AG04449 (cell line): Measurements from ENCODE around the gene RNF227.
"Not testable (repeated sequence)": the region's sequence is repeated elsewhere in the genome, so short reads cannot be mapped to it uniquely, and the experiment has no call there.

Experiments
- CTCF ChIA-PET: fragments of 350-600 bp; formaldehyde crosslinking; extraction: SDS; loops from one replicate; lab custom pipeline; 2021; ENCODE audit warnings: antibody characterized with exemption; lab: Yijun Ruan, JAX
- POLR2A ChIA-PET: fragments of 400-600, 350-600 bp; formaldehyde crosslinking; extraction: SDS; loops from one replicate; lab custom pipeline; 2020; ENCODE audit warnings: antibody characterized with exemption, inconsistent platforms; lab: Yijun Ruan, JAX
- DNase-seq: peaks from one replicate; pipeline ENCODE4 v3.0.0-alpha.2; 2010; ENCODE audit warnings: low read depth, low spot score
- H3K4me3 ChIP-seq: 2 replicates; pipeline ENCODE4 v1.5.1; 2011; ENCODE audit warnings: low read depth, mild to moderate bottlenecking, control low read depth, low read length
- CTCF ChIP-seq: IDR thresholded peaks from one replicate; pipeline ENCODE4 v1.5.1; 2011; ENCODE audit warnings: mild to moderate bottlenecking, moderate library complexity, low read length, control low read depth, inconsistent platforms; ENCODE audit not compliant: insufficient read depth; ENCODE audit errors: missing control alignments

RNF227 gene

DNA sequence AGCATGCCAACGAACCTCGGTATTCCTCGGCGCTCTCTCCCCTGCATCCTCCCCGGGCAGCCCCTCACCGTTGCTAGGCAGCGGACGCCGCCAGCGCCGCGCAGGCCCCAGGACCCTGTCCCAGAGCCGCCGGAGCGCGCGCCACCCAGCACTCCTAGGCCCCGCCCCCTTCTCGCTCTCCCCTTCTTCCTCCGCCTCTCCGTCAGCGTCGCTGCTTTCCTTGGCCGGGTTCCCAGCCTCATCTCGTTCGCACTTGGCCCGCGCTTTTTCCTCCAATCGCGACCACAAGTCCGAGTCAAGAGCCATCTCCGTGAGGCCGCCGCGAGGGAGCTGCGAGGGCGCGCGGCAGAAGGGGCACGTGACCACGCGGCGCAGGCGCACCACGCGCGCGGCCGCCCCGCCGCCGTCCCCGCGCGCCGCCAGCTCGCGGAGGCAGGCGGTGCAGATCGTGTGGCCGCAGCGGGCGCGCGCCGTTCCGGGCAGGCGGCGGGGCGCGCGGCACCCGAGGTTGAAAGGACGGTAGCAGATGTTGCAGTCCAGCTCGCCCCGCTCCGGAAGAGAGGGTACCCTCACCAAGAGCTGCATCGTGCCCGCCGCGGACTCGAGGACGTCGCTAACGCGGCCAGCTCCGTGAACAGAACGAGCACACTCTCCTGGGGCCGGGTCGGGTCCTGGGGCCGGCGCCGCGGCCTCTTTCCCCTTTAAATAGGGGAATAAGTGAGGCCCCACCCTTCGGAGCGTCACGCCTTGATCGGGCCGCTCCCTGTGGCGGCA lies at the start of gene RNF227:
RNF227 (minus strand) TSS at position 679 of the 774 bp plus-strand sequence; CDS start at position 585, 94 bp downstream.
- peak within 1 kb of the TSS; percentile 70 for H3K4me3 ChIP-seq
- DNase-seq: peak; percentile 81
- ChIA-PET POLR2A (interaction anchor here (0.6 to 2.5 kb wide), 10 partner anchors 11 to 229 kb away, joined by 3 to 23 read pairs (median 5); partner anchors contain the start of genes CHD3, CNTROB, KCNAB3 and NAA38), CTCF (interaction anchor here (0.8 to 24.3 kb wide), 14 partner anchors 8 to 173 kb away, joined by 3 to 499 read pairs (median 4); partner anchors contain the start of genes CNTROB and TRAPPC1)
- no peak for TF ChIP-seq CTCF

- ChIA-PET POLR2A (no interaction called here), CTCF (interaction anchor here (1.0 kb wide), 1 partner anchor 19 kb away, joined by 3 read pairs; no protein-coding TSS in a partner anchor)
- DNase-seq: no peak
- no peak overlapping the region for H3K4me3 ChIP-seq
- TF ChIP-seq CTCF: no peak
These were observed 45.3 kb upstream of the RNF227 start for GRCh38 chr17:7961421-7961820.

GRCh38 chr17:7959503-7960253 lies 43.6 kb upstream of the RNF227 start:
- no peak overlapping the region for H3K4me3 ChIP-seq
- CTCF ChIA-PET: interaction anchor here (0.9 to 1.3 kb wide), 2 partner anchors 11 to 46 kb away, joined by 3 read pairs; no protein-coding TSS in a partner anchor
- POLR2A ChIA-PET: no interaction called here
- TF ChIP-seq CTCF: no peak
- DNase-seq: no peak

DNA sequence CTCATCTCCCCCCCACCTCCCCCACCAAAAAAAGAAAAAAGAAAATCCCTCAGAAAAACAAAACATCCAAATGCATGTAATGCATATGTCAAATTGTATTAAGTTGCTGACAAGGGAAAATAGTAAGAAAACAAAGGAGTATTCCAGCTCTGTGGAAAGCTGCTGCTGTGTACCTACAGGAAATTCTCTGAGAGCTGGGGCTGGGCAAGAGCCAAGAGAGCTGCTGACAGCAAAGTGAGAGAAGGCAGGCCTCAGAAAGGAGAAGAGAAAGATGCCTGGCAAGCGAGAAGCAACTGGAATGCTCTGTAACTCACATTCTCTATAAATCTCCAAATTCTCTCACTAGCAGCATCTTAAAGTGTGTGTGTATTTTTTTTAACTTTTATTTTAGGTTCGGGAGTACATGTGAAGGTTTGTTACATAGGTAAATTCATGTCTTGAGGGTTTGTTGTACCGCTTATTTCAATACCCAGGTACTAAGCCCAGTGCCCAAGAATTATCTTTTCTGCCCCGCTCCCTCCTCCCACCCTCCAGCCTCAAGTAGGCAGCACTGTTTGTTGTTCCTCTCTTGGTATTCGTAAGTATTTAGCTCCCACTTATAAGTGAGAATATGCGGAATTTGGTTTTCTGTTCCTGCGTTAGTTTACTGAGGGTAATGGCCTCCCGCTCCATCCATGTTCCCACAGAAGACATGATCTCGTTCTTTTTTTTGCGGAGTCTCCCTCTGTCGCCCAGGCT lies 40.3 kb upstream of the RNF227 start:
- ChIA-PET POLR2A (no interaction called here), CTCF (interaction anchor here (0.7 to 2.0 kb wide), 10 partner anchors 9 to 101 kb away, joined by 3 to 12 read pairs (median 4); no protein-coding TSS in a partner anchor)
- H3K4me3 ChIP-seq: no peak overlapping the region
- TF ChIP-seq CTCF: no peak
- DNase-seq: no peak

DNA sequence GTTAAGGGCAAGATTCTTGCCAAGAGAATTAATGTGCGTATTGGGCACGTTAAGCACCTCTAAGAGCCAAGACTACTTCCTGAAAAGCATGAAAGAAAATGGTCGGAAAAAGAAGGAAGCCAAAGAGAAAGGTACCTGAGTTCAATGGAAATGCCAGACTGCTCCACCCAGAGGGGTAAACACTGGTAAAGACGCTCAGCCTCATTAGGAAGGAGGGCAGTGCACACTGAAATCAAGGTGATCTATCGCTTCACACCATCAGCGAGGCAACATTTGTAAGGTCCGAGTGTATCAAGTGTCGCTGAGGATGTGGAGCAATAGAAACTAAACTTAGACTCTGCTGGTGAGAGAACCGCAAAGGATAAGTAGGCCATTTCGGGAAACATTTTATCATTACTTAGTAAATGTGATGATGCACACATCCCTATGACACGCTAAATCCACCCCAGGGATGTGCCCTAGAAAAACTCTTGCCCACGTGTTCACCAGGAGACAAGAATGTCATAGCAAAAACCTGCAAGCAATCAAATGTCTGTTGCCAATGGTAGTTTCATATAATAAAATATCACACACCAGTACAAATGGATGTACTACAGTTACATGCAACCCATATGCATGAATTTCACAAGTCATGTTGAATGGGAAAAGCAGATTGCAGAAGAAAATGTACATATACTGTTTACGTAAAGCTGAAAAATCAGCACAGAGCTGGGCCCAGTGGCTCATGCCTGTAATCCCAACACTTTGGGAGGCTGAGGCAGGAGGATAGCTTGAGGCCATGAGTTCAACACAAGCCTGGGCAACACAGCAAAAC lies 39.5 kb upstream of the RNF227 start:
- ChIA-PET CTCF (interaction anchor here (0.7 to 2.1 kb wide), 8 partner anchors 9 to 102 kb away, joined by 3 to 12 read pairs (median 4); no protein-coding TSS in a partner anchor), POLR2A (no interaction called here)
- H3K4me3 ChIP-seq: no peak overlapping the region
- no peak for TF ChIP-seq CTCF
- DNase-seq: no peak

DNA sequence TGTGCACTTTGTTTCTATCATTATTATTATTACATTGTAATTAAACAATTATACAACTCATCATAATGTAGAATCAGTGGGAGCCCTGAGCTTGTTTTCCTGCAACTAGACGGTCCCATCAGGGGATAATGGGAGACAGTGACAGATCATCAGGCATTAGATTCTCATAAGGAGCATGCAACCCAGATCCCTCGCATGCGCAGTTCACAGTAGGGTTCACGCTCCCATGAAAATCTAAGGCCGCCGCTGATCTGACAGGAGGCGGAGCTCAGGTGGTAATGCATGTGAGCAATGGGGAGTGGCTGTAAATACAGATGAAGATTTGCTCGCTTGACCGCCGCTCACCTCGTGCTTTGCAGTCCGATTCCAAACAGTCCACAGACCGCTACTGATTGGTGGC lies 37.2 kb upstream of the RNF227 start:
- POLR2A ChIA-PET, DNase-seq, H3K4me3 ChIP-seq: not testable (repeated sequence)
- CTCF ChIA-PET: interaction anchor here (0.5 to 3.5 kb wide), 8 partner anchors 9 to 429 kb away, joined by 3 to 16 read pairs (median 4); no protein-coding TSS in a partner anchor
